CD4-positive, alpha-beta T cell treated with Interleukin-21 for 1 hour (primary cell): ENCODE data around the gene SLTM.
A peak's percentile ranks its signal among the peaks of the same experiment; 100 is the strongest.
"Not testable (repeated sequence)": the region's sequence is repeated elsewhere in the genome, so short reads cannot be mapped to it uniquely, and the experiment has no call there.

ENCODE experiments used
- DNase-seq: peaks from one replicate; pipeline ENCODE4 v3.0.0-alpha.2; 2020

The SLTM gene

DNA sequence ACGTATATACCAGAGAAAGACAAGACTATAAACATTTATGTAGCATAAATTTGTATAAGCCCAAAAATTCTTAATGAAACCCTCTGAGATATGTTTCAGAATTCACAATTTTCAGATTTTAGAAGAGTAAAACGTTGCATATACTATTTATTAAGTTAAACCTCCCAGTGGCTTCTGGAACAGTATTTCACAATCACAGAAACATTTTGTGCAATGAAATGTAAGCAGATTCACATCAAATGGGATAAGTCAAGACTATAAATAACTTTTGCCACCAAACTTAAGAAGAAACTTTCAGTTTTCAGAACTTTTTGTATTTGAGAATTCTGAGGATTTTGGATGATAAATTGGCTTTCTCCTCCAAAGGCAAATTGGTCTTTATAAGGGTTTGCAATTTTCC lies 9.2 kb downstream of the SLTM start:
- DNase-seq: no peak

DNA sequence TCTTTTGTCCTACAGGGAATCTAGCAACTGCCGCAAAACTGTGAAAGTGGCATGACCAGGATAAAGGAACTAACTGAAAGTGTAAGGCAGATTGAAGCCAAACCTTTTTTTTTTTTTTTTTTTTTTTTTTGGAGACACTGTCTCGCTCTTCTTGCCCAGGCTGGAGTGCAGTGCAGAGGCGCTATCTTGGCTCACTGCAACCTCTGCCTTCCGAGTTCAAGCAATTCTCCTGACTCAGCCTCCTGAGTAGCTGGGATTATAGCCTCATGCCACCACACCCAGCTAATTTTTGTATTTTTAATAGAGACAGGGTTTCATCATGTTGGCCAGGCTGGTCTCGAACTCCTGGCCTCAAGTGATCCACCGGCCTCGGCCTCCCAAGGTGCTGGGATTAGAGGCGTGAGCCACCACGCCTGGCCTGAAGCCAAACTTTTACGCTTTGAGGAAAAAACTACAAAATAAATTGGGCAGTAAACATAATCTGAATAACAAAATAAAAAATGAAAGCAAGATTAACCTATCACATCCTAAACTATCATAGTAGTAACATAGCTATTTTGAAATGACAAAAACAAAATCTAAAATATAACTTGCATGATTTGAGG lies 9.7 kb downstream of the SLTM start:
- DNase-seq: no peak

DNA sequence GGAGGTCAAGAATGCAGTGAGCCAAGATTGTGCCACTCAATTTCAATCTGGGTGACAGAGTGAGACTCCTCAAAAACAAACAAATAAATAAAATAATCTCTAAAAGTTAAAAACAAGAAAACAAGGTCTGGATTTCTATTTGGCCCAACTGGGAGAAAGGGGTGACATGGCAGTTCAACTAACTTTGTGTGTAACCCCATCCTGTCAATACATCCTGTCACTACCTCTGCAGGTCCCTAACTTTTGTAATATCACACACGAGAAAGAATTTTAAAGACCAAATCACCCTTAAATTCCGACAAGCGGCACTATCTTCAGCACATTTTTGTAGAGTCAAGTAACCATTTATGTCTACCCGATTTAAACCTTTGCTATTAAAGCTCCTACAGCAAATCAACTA lies 10.2 kb downstream of the SLTM start:
- DNase-seq: no peak

DNA sequence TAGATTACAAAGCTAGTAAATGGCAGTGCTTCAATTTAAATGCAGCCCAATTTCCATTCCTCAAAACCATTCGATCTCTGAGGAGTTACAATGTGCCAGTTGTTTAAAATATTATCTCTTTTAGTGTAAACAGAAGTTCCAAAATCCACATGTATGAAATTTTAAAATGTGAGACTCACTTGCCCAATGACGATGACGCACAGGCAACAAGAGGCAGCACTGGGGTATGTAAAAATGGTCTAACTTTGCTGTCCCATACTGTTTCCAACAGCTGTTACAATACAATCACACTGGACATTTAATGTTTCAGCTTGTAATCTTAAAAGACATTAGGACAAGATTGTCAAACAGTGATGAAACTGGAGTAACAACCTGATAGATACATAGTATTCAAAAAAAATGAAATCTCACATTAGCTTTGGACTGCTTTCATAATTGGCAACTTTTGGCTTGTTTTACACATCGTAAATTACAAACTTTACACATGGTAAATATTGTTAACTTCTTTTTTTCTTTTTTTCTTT lies 12.2 kb downstream of the SLTM start:
- no peak for DNase-seq

DNA sequence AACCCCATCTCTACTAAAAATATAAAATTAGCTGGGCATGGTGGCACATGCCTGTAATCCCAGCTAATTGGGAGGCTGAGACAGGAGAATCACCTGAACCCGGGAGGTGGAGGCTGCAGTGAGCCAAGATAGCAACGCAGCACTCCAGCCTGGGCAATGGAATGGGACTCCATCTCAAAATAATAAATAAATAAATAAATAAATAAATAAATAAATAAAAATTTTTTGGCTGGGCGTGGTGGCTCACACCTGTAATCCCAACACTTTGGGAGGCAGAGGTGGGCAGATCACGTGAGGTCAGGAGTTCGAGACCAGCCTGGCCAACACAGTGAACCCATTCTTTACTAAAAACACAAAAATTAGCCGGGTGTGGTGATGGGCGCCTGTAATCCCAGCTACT lies 13.0 kb downstream of the SLTM start:
- DNase-seq: not testable (repeated sequence)

DNA sequence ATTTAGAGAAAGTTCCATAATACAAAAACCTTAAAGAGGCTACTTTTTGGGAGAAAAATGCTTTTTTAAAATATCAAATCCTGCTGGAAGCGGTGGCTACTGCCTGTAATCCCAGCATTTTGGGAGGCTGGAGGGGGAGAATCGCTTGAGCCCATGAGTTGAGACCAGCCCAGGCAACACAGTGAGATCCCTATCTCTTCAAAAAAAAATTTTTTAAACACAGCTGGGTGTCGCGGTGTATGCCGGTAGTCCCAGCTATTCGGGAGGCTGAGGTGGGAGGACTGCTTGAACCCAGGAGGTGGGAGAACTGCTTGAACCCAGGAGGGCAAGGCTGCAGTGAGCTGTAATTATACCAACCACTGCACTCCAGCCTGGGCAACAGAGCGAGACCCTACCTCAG lies 14.2 kb downstream of the SLTM start:
- DNase-seq: no peak

DNA sequence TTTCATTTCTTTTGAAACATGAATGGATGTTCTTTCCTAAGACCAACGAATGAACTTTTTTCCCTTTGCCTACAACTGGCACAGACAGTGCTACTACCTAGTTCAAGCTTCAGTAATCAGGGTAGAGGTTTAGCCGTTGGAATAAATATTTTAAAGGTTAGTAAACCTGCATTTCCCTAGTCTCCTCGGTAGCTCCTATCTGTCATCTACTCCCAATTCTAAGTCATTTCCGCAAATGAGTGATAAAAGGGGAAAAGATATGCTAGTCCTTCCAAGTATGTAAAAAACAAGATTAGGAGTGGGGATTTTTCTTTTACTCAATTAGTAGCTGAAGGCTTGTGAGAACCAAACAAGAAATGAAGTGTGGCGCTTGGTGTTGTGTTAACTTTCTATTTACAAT lies 15.2 kb downstream of the SLTM start:
- DNase-seq: no peak

DNA sequence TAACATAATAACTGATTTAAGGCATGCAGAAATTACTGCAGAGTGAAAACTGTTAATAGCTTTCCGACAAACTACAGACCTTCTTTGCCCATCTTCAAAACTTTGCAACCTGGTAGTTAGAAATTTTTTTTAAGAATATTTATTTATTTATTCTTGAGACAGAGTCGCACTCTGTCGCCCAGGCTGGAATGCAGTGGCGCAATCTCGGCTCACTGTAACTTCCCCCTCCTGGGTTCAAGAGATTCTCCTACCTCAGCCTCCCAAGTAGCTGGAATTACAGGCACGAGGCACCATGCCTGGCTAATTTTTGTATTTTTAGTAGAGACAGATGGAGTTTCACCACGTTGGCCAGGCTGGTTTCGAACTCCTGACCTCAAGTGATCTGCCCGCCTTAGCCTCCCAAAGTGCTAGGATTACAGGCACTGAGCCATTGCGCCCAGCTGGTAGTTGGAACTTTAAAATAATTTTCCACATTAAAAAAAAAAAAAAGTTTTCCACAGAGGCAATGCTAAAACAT lies 15.8 kb downstream of the SLTM start:
- not testable (repeated sequence) for DNase-seq

DNA sequence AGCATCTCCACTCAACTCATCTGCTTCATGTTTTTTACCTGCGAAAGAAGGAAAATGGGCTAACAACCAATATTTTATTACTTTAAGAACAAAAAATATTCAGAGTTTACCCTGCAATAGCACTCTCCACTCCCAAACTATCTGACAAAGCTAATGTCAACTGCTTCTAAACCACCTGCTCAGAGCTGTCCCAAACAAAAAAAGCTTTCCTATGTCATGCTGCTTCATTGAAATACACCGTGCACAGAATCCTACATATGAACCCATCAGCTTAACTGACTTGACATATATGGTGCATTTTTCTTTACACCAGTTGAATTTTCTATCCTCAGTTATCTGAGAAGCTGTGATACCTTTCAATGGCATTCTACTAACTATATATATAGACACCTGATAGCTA lies 16.5 kb downstream of the SLTM start:
- no peak for DNase-seq

DNA sequence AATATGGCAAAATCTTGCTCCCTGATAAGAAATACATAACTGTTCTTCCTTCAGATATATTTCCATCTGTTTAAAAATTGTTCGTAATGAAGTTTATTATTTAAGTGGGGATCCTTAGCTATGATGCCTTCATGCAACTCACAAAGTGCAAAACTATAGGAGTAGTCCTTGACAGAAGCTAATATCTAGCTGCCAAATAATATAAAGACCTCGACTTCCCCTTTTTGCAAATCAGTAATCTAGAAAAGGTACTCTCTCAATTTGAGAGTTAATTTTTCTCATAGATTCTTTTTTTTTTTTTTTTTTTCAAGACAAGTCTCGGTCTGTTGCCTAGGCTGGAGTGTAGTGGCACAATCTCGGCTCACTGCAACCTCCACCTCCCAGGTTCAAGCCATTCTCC lies 23.0 kb downstream of the SLTM start:
- no peak for DNase-seq

DNA sequence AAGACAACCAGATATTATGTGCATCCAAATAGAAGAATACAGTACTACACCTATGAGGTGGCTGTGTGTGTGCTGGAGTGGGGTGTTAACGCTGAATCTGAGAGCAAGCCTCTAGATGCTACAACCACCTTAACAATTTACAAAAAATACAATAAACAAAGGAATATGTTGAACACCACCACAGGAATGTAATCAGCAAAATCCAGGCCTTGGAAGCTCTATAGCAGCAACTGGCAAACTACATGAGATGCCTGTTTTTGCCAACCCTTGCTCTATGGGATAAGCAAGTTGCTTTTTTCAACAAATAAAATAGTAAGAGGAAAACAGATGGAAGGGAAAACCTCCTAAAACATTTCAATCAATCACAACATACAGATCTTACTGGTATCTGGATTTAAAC lies 23.9 kb downstream of the SLTM start:
- no peak for DNase-seq

DNA sequence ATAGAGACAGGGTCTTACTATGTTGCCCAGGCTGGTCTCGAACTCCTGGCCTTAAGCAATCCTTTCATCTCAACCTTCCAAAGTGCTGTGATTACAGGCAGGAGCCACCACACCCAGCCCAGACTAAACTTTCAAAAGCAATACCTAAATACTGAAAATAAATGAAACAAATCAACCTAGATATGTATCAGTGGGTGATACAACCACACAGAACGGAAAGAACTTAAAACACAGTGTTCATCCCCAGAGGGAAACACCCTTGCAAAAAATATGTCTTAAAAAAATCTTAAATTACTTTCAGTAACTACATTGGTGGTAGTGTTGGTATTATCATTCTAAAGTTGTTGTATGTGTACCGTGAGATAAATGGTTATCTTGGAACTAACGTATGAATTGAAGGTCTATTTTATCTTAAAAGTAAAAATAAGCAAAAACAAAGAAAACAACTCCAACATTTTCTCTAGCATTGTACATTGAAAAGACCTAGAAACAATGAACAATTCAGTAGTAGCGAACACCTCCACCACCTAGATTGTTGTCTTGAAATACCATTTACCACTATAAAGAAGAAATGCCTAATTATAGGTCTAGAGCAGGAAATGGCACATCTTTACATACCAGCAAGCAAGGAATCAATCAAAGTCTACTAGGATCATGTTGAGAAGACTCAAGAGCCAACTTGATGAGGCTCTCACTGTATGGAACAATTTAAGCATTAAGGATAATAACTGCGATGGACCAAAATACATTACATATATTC lies 24.7 kb downstream of the SLTM start:
- DNase-seq: peak; percentile 13

DNA sequence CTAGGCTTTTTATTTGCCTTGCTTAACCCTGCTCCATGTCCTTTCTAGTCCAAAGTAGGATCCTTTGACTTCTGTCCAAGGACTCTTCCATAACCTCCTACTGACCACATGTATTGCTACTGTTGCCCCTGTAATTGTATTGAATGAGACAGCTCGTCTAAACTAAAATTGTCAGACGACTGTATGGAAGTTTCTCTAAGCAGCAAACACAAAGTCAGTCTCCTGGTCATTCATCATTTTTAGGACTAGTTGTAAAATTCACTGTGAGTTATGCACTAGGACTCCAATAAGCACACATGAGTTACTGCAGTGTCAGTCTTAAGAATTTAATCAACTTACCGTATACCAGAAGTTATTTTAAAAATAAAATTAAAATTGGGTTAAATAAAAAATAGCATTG lies 32.8 kb downstream of the SLTM start:
- no peak for DNase-seq

DNA sequence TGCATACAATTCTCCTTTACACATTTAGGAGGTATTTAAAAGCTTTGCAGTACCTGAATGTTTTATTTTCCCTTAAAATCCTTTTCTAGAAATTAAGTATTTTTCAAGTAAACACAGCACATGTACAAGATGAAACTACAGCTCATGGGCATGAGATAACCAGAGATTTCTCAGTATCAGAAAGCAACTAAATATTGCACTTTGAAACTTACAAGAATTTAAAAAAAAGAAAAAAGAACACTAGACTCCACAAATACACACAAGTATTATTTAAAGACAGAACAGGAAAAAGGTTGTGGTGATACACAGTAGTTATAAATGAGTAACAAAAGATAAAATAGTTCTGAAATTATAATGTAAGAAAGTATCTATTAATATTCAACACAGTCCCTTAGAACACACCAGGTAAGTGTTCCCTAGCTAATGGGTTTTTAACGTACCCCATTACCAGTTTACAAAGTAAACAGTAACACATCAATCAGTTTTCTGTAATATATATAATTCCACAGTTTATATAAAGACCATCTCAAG lies 35.3 kb downstream of the SLTM start:
- no peak for DNase-seq

DNA sequence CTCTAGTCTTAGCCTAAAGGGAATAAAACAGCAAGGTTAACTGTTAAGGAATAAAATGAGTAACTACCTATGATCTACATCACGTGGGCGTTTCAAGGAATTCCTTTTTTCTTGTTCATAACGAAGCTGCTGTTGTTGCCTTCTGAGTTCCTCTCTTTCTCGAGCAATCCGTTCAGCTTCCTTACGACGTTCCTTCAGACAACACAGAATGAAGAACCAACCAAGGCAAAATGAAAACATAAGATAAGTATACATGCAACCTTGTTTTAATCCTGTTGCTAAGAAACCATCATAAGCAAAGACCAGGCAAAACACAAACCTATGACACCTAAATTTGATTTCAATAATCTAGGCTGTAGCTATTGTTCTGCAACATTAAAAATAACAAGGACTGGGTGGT lies 44.1 kb downstream of the SLTM start:
- no peak for DNase-seq

DNA sequence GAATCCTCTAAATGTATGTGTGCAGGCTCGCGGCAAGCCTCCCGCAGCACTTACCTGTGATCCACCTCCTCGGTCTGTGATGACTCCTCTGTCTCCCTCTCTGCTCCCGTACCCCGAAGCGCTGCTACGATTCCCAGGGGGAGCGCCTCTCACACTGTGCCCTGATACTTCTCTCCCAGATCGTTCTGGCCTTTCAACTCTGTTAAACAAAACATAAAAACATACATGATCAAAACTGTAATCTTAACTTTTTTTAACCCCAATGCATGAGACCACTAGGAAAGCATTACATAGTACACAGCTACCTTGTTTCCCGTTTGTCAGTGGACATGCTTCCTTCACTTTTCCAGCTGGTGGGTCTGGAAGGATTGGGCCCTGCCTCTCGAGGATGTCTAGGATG lies 46.6 kb downstream of the SLTM start:
- DNase-seq: no peak

DNA sequence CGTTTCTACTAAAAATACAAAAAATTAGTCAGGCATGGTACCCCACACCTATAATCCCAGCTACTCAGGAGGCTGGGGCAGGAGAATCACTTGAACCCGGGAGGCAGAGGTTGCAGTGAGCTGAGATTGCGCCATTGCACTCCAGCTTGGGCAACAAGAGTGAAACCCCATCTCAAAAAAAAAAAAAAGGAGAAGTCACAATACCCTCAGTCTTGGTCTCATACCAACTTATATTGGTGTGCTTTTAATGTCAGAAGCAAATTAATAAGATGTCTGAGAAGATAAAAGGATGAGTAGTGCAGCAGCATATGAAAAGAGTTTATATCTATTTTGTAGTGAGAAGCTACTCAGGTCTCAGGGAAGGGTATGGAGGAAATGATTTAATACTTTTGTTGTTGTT lies 49.6 kb downstream of the SLTM start:
- not testable (repeated sequence) for DNase-seq

DNA sequence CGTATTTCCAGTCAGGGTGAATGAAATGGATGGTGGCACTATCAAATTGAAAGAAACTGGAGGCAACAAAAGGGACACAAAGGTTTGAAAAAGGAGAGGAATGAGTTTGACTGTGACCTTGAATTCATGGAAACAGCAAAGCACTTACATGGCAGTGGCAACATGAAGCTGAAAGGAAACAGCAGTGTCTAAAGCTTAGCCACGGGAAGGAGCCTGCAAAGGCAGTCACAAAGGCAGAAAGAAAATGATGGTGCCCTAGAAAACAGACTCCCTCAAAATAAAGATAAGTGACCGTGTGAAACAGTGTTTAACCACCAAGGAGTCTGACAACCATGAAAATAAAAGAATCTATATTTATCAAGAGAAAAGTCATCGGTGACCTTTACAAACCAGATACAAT lies 51.2 kb downstream of the SLTM start:
- no peak for DNase-seq

DNA sequence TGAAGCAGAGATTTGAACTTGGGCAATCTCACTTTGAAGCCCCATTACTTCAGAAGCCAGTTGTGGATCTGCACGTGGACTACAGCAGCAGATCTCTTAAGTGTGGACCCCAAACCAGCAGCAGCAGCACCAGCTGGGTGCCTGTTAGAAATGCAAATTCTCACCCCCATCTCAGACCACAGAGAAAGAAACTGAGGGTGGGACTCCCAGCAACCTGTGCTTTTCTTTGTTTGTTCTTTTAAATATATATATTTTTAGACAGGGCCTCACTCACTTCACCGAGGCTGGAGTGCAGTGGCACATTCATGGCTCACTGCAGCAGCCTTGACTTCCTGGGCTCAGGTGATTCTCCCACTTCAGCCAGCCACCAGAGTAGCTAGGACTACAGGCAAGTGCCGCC lies 53.2 kb downstream of the SLTM start:
- DNase-seq: no peak

DNA sequence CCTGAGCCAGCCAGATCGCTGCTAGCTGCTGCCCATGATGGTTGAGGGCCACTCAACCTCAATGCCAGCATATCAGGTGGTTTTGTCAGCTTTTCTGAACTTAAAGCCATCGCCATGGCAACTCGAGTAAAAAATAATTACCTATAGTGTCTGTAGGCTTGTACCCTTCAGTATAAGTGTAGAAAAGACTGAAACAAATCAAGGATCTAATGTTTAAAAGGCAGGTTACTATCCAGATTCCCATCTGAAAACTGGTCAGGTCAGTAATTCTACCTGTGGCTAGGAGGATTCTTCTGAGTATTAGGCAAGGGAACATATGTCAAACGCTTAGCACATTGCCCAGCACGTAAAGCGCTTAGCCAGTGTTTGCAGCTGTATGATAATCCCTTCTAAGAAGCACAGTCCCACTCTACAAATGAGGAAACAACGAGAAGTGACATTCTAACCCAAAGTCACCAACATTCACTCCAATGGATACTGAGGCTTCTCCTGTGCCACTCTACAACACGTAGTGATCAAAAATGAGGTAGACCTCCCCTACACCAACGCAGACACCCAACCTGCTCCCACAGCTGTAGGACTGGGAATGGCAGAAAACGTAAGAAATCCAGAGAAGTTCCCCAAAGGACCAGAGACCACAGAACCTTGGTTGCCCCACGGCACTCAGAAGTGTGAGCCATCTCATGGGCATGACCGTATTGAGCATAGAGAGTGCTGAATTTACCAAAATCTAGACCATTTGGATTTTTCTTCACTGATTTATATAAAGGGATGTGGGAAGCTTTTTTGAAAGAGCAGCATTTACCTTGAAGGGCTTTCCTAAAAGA lies 55.3 kb downstream of the SLTM start:
- DNase-seq: no peak

DNA sequence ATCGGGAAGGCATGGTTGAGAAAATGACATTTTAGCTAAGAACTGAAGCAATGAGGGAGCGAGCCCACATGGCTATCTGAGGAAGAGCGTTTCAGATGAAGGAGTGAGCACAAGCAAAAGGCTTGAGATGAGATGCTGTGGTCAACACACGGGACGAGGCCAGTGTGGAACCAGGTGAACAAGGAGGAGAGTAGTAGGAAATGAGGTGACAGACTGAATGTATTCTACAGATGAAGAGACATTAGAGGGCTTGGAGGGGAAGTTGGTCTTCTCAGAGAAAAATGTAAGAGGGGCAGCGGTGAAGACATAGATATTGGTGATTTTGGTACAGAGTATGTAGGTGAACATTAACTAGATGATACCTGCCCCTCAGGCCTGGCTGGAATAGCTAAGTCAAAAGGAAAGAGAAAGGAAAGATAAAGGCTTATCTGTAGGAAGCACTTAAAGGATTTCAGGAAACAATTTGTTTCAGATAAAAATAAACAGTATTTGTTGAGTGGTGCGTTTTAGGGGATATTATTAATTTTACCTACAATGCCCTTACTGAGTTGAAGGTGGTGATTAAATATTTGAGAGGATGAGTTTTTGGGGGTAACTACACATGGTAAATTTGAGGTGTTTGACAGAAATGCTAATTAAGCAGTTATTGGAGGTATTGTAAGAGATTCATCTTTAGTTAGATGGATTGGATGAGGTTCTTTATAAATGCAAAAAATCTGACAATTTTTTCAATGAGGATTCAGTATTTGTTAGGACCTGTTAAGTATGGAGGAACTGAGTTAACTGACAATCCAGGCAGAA lies 57.0 kb downstream of the SLTM start:
- no peak for DNase-seq

DNA sequence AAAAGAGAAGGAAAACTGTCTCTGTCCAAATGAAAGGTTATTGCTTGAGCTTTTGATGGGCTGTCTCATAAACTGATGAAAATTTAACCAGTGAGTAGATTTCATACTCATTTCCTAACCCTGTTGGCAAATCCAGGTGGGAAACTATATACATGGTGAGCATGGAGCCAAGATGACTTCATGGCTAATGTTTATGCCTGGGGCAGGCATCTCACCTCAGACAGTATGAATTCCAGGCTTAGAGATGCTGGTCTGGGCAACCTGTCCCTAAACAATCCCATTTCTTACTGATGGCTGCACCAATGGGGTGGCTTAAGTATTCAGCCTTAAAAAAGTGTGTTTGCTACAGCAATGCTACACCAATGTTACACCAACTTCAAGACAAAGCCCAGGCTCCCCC lies 58.1 kb downstream of the SLTM start:
- no peak for DNase-seq

DNA sequence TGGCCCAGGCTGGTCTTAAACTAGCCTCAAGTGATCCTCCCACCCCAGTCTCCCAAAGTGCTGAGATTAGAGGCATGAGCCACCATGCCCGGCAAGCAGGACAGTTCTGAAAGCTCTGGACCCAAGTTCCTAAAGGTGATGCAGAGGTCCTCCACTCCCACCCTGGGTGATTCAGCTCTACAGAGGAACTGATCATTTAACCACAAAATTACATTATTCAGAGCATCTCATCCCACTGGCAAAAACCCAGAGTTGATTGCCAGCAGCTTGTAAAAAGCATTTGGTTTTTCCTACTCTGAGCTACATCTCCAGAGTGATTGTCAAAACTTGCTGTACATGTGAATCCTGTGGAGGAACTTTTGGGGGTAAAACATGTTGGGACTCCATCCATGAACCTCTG lies 60.2 kb downstream of the SLTM start:
- no peak for DNase-seq
